GM12801 (cell line): Measurements from ENCODE around the gene NTRK3.

Source experiments
- TF ChIP-seq, protein P1 (sequence below): IDR thresholded peaks from one replicate; pipeline ENCODE4 v1.5.1; 2011; ENCODE audit warnings: control low read depth; ENCODE audit not compliant: insufficient read length; ENCODE audit errors: extremely low read depth

The NTRK3 gene

DNA sequence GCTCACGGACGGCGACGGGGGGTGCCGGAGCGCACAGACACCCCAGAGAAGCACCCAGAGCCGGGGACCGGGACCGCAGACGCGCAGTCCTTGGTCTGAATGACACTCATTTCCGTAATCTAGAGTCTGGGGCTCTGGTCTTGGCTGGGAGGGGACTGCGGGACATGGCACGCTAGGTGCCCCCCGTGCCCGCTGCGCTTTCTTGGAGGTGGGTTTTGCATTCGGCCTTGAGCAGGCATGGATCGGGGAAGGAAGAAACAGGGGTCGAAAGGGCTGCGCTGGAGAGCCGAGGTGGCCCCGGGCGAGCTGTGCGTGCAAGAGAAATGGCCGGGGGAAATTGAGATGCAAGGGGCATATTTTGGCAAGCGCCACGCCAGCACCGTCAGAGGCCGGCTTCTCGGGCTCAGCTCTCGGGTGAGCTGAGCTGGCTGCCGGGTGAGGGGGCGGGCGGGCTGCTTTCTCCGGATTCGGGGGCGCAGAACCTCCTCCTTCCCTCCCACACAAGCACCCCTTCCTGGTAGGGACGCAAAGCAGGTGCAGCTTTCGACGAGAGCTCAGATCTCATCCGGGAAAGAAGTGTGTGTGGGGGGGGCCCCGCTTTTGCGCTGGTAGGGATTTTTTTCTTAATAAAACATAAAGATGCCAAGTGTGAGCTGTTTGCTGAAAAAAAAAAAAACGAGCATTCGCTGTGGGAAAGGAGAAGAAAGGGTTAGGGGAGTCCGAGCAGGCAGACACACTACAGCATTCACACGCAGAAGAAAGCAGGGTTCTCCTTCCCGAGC, 963 bp upstream of the NTRK3 start:
- TF ChIP-seq, protein P1, sequence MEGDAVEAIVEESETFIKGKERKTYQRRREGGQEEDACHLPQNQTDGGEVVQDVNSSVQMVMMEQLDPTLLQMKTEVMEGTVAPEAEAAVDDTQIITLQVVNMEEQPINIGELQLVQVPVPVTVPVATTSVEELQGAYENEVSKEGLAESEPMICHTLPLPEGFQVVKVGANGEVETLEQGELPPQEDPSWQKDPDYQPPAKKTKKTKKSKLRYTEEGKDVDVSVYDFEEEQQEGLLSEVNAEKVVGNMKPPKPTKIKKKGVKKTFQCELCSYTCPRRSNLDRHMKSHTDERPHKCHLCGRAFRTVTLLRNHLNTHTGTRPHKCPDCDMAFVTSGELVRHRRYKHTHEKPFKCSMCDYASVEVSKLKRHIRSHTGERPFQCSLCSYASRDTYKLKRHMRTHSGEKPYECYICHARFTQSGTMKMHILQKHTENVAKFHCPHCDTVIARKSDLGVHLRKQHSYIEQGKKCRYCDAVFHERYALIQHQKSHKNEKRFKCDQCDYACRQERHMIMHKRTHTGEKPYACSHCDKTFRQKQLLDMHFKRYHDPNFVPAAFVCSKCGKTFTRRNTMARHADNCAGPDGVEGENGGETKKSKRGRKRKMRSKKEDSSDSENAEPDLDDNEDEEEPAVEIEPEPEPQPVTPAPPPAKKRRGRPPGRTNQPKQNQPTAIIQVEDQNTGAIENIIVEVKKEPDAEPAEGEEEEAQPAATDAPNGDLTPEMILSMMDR: no peak

DNA sequence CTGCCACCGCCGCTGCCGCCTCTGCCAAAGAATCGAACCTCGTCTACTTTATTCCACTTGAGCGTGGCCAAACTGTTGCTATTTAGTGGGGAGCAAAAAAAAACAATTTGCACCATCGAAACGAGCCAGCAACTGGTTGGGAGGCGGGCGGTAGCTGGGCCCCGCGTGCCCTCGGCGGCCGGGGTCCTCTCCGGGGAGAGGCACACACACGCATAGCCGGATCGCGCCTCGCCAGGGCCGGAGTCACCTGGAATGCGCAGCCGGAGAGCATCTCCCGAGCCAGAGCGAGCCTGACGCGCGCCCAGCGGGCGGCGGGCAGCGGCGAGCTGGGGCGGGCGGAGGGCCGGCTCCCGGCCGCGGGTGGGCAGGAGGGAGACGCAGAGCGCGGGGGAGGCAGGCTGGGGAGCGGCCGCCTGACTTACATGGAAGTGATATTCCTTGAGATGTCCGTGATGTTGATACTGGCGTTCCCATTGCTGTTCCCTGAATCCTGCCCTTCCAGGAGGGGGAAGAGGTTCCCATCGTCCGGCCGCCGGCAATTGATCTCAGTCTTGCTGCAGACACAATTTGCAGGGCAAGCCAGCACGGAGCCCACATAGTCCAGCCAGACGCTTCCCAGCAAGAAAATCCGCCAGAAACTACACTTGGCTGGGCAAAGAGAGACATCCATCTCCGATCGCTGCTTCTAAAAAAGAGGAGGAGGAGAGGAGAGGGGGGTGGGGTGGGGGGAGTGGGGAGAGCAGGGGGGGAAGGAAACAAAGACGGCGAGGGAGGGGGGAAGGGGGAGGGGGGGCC, 858 bp downstream of the NTRK3 start:
- TF ChIP-seq, protein P1: no peak

DNA sequence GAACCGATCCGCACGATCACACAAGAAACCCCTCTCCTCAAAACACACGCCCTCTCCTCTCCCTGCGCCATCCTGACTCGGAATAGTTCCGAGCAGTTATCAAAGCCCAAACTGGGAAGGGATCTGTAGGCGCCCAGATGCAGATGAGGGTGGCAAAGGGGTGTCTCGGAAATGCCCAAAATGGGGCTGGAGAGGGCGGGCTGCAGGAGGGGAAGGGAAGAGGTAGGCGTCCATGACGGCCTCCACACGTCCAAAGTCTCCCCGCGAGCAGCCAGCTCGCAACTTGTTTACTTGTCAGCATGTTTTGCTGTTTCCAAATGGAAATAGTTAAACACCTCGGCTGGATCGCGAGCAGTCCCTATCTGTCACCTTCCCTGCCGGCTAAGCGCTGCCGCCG, 1.5 kb downstream of the NTRK3 start:
- TF ChIP-seq, protein P1: no peak

DNA sequence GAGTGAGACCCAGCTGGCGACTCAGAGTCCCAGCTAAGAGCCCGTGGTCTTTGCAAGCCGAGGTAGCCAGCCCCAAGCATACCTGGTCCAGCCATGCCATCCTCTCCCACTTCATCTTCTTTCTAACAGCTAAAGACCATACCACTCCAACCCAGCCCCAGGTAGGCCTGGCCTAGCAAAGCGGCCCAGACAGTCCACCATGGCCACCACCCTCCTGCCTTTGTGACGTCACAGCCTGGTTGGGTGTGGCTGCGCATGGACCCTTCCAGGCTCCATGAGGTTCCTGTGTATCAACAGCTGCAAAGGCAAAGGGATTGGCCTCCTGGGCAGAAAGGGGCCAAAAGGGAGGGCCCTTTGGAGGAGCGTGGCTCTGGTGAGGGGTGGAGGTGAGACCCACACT, 4.1 kb downstream of the NTRK3 start:
- TF ChIP-seq, protein P1: no peak

DNA sequence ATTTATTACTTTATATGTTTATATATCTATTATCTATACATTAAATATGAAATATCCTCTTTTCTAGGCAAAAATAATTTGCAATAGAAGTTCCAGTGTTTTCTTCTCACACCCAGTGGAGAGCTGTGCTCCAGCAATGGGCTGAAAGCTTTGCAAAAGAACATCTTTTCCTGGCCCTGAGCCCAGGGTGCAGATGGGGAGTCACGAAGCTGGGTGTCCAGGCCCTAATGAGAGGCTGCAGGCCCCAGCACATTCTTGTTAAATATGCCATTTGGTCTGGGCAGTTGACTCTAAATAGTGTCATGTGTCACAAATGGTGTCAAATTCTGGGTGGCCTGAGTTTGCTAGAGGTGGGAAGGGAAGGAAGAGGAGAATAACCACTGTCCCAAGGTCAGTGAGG, 5.7 kb downstream of the NTRK3 start:
- TF ChIP-seq, protein P1: no peak

DNA sequence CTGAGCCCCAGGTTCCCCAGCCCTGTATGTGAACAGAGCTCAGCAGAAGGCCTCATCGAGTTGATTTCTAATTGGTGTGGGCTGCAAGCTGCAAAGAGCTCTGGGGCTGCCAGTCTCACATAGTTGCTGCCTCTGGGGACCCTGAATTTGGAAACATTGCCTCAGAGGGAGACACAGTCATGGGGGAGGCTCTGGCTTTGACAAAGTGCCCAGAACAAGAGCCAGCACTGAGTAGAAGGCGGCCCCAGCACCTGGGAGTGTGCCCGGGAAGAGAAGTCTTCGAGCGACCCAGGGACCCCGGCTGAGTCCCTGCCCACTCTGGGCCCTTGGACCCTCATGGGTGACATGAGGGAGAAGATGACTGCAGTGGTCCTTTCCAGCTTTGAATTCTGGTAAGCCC, 7.3 kb downstream of the NTRK3 start:
- TF ChIP-seq, protein P1: no peak

DNA sequence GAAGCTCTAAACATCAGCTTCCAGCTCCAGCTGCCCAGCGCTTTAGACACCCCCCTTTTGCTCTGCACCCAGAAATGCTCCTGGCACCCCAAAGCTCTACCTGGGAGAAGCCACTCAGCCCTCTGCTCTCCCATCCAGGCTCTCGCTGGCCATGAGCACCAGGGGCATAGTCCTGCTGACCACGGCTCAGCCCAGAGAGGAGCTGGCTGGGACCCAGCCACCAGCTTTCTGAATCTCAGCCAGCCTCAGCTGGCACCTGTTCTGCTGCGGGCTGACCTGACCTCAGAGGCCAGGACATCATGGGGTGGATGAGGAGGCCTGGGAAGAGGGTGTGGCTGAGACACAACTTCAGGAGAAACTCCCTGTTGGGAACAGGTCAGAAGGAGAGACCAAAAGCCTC, 8.6 kb downstream of the NTRK3 start:
- TF ChIP-seq, protein P1: no peak
